Posterior vena cava (tissue), 2 donors: Measurements from ENCODE around the gene MFN2. TPM values are rescaled to one million over a fixed set of nuclear protein-coding genes. Genes with fewer than 3 reads are reported as not detected.

Experiments
- DNase-seq: peaks from one replicate; pipeline ENCODE4 v3.0.0-alpha.2; 2020; ENCODE audit warnings: low spot score
- intact Hi-C, 2 donors: fragments of 100-400 bp; cut with DNase I; formaldehyde crosslinking; loops; one replicate each; pipeline versions ENCODE4 v1.14.1 to v1.14.2; 2022 to 2023
- total RNA-seq, 2 donors: library from RNA; stranded (reverse); fragmentation: NEBNext Ultra II Directional; extraction: Animal tissue kit (Norgen Biotek cat#: 25700); gene quantifications; one replicate each; pipeline ENCODE4 v1.2.1, GENCODE V29; 2021
- donor health status: DM: yes; HTN: yes; CAD: no.
- donor health status: DM: yes; HTN: yes; CAD: no.

MFN2 gene
- total RNA-seq, 2 donors from 2014 or later, result 94.8 to 102 TPM

- no peak for DNase-seq
- intact Hi-C loops, result no loop called here
Measured at GRCh38 chr1:11955221-11955620, 25.0 kb upstream of the MFN2 start.

- no peak for DNase-seq
- intact Hi-C loops, result no loop called here
Measured at GRCh38 chr1:11957398-11957797, 22.8 kb upstream of the MFN2 start.

GRCh38 chr1:11957897-11958296, 22.3 kb upstream of the MFN2 start:
- intact Hi-C loops, result no loop called here
- no peak for DNase-seq

- intact Hi-C loops, result no loop called here
- no peak for DNase-seq
Measured at GRCh38 chr1:11960276-11960675, 20.0 kb upstream of the MFN2 start.

GRCh38 chr1:11960715-11961114, 19.5 kb upstream of the MFN2 start:
- intact Hi-C loops, result no loop called here
- no peak for DNase-seq

GRCh38 chr1:11961230-11961629, 19.0 kb upstream of the MFN2 start:
- DNase-seq, result no peak
- intact Hi-C loops, result no loop called here

- DNase-seq, result no peak
- intact Hi-C loops, result no loop called here
Measured at GRCh38 chr1:11963622-11964021, 16.6 kb upstream of the MFN2 start.

GRCh38 chr1:11964656-11965055, 15.6 kb upstream of the MFN2 start:
- no peak for DNase-seq
- intact Hi-C loops, result no loop called here

- no peak for DNase-seq
- intact Hi-C loops, result no loop called here
Measured at GRCh38 chr1:11967028-11967547, 13.2 kb upstream of the MFN2 start.

GRCh38 chr1:11970441-11971185, 9.6 kb upstream of the MFN2 start:
- no peak for DNase-seq
- intact Hi-C loops, result loop anchor here in 1 of 2 donors (5.0 to 10.0 kb wide), 2 partner anchors 136 to 1178 kb away; no protein-coding TSS in a partner anchor

- intact Hi-C loops, result loop anchor here in 1 of 2 donors (10.0 kb wide), 1 partner anchor 143 kb away; no protein-coding TSS in a partner anchor
- no peak for DNase-seq
Measured at GRCh38 chr1:11977625-11978024, 2.6 kb upstream of the MFN2 start.

GRCh38 chr1:11978301-11978700, 1.9 kb upstream of the MFN2 start:
- no peak for DNase-seq
- intact Hi-C loops, result loop anchor here in 1 of 2 donors (10.0 kb wide), 1 partner anchor 144 kb away; no protein-coding TSS in a partner anchor

- intact Hi-C loops, result loop anchor here in 1 of 2 donors (10.0 kb wide), 1 partner anchor 144 kb away; no protein-coding TSS in a partner anchor
- DNase-seq, result no peak
Measured at GRCh38 chr1:11979028-11979850, 1.0 kb upstream of the MFN2 start.

GRCh38 chr1:11980676-11980972, 380 bp downstream of the MFN2 start:
- DNase-seq, result no peak
- intact Hi-C loops, result no loop called here

- intact Hi-C loops, result no loop called here
Measured at GRCh38 chr1:11981378-11982009, 1.2 kb downstream of the MFN2 start.

GRCh38 chr1:11982010-11982392, 1.8 kb downstream of the MFN2 start:
- intact Hi-C loops, result no loop called here
- no peak for DNase-seq

More at GRCh38 chr1:11981378-11982009, 1.2 kb downstream of the MFN2 start:
- no peak for DNase-seq

- no peak for DNase-seq
- intact Hi-C loops, result no loop called here
Measured at GRCh38 chr1:11984121-11984520, 3.9 kb downstream of the MFN2 start.

- no peak for DNase-seq
- intact Hi-C loops, result no loop called here
Measured at GRCh38 chr1:11984576-11984975, 4.3 kb downstream of the MFN2 start.

GRCh38 chr1:11985171-11985570, 4.9 kb downstream of the MFN2 start:
- intact Hi-C loops, result no loop called here
- no peak for DNase-seq

GRCh38 chr1:11985851-11986250, 5.6 kb downstream of the MFN2 start:
- DNase-seq, result no peak
- intact Hi-C loops, result no loop called here
